Measurements from ENCODE around the gene SPRYD7. TPM values are rescaled to one million over a fixed set of nuclear protein-coding genes. Genes with fewer than 3 reads are reported as not detected.

SPRYD7 gene
- total and polyA plus RNA-seq, 2 donors from 2014 or later = 6.6 to 12.1 TPM

DNA sequence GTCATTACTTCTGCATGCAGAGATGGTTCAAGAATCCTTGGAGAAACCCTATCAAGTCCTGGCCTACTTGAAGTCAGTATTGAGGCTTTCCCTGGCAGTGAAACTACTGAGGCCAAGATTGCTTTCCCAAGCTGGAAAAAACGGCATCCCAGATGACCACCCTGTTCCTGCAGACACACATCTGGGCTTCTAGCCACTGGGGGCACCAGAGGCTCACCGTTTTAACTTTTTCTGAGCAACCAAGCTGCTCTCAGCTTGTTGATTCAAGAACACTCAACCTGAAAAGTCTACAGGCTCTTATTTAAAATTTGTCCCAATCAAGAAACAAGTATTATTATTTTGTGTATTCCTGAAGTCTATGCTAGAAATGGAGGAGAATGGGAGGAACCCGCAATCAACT is 66.6 kb downstream of the SPRYD7 start:
- Histone ChIP-seq H3K27ac (ENCODE audit: low read depth in 2 of 2, low read length in 2 of 2) (no peak overlapping the region), H3K36me3 (ENCODE audit: control insufficient read depth in 2 of 3, insufficient read depth in 3 of 3, low read length in 3 of 3) (no peaks in the 10 kb centered on the region), H3K9ac (ENCODE audit: low read length in 3 of 3) (no peak overlapping the region), H3K9me3 (ENCODE audit: control insufficient read depth in 2 of 3, insufficient read depth in 1 of 3, low read length in 3 of 3) (no peaks in the 10 kb centered on the region), H3K4me3 (ENCODE audit: low read length in 3 of 3) (no peak overlapping the region), H3K27me3 (ENCODE audit: control insufficient read depth, insufficient read depth, low read length) (no peaks in the 10 kb centered on the region), H3K4me1 (ENCODE audit: control insufficient read depth in 2 of 3, insufficient read depth in 2 of 3, low read depth in 1 of 3, low read length in 3 of 3) (no peaks in the 10 kb centered on the region)
- DNase-seq = peak in 3 of 5 donors; percentile 9 to 34 (median 12)
- no peak for FAIRE-seq
- intact Hi-C loops (cut with DNase I) = no loop called here
- TF ChIP-seq CTCF (IDR thresholded peaks at IDR 0.05; ENCODE audit: borderline replicate concordance, extremely low read depth, insufficient read depth) = peak; percentile 32

- FAIRE-seq (no peak), DNase-seq (no peak)
- Histone ChIP-seq H3K4me3 (ENCODE audit: low read length in 3 of 3) (no peak overlapping the region), H3K27me3 (ENCODE audit: control insufficient read depth, insufficient read depth, low read length) (no peaks in the 10 kb centered on the region), H3K4me1 (ENCODE audit: control insufficient read depth in 2 of 3, insufficient read depth in 2 of 3, low read depth in 1 of 3, low read length in 3 of 3) (no peaks in the 10 kb centered on the region), H3K36me3 (ENCODE audit: control insufficient read depth in 2 of 3, insufficient read depth in 3 of 3, low read length in 3 of 3) (no peaks in the 10 kb centered on the region), H3K27ac (ENCODE audit: low read depth in 2 of 2, low read length in 2 of 2) (no peak overlapping the region), H3K9ac (ENCODE audit: low read length in 3 of 3) (no peak overlapping the region), H3K9me3 (ENCODE audit: control insufficient read depth in 2 of 3, insufficient read depth in 1 of 3, low read length in 3 of 3) (no peaks in the 10 kb centered on the region)
- no peak for TF ChIP-seq CTCF (IDR thresholded peaks at IDR 0.05; ENCODE audit: borderline replicate concordance, extremely low read depth, insufficient read depth)
- intact Hi-C loops (cut with DNase I) = no loop called here
Measured at GRCh38 chr13:49867834-49868233, 68.3 kb downstream of the SPRYD7 start.

- H3K9me3 ChIP-seq (ENCODE audit: control insufficient read depth in 2 of 3, insufficient read depth in 1 of 3, low read length in 3 of 3) = no peaks in the 10 kb centered on the region
- DNase-seq (no peak), FAIRE-seq (no peak)
- no peak overlapping the region for H3K27ac ChIP-seq (ENCODE audit: low read depth in 2 of 2, low read length in 2 of 2)
- intact Hi-C loops (cut with DNase I) = no loop called here
- H3K4me3 ChIP-seq (ENCODE audit: low read length in 3 of 3) = no peak overlapping the region
- no peak for TF ChIP-seq CTCF (IDR thresholded peaks at IDR 0.05; ENCODE audit: borderline replicate concordance, extremely low read depth, insufficient read depth)
- no peaks in the 10 kb centered on the region for H3K4me1 ChIP-seq (ENCODE audit: control insufficient read depth in 2 of 3, insufficient read depth in 2 of 3, low read depth in 1 of 3, low read length in 3 of 3)
- H3K36me3 ChIP-seq (ENCODE audit: control insufficient read depth in 2 of 3, insufficient read depth in 3 of 3, low read length in 3 of 3) = no peaks in the 10 kb centered on the region
- H3K9ac ChIP-seq (ENCODE audit: low read length in 3 of 3) = no peak overlapping the region
- no peaks in the 10 kb centered on the region for H3K27me3 ChIP-seq (ENCODE audit: control insufficient read depth, insufficient read depth, low read length)
Measured at GRCh38 chr13:49865218-49865617, 70.9 kb downstream of the SPRYD7 start.

DNA sequence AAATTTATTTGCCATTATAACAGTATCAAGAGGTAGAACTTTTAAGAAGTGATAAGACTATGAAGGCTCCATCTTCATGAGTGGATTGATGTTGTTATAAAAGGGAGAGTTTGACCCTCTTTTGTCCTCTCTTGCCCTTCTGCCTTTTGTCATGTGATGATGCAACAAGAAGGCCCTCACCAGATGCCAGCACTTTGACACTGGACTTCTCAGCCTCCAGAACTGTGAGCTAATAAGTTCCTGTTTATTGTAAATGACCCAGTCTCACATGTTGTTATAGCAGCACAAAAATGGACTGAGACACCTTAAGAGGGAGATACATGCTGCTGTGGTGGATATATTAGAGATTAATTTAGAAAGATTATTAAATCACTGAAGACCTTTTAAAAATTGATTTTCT is 71.6 kb downstream of the SPRYD7 start:
- intact Hi-C loops (cut with DNase I) = no loop called here
- H3K36me3 ChIP-seq (ENCODE audit: control insufficient read depth in 2 of 3, insufficient read depth in 3 of 3, low read length in 3 of 3) = no peaks in the 10 kb centered on the region
- no peak for FAIRE-seq

More for the DNA sequence above, 71.6 kb downstream of the SPRYD7 start:
- H3K4me3 ChIP-seq (ENCODE audit: low read length in 3 of 3) = no peak overlapping the region
- H3K9ac ChIP-seq (ENCODE audit: low read length in 3 of 3) = no peak overlapping the region
- H3K9me3 ChIP-seq (ENCODE audit: control insufficient read depth in 2 of 3, insufficient read depth in 1 of 3, low read length in 3 of 3) = no peaks in the 10 kb centered on the region
- no peaks in the 10 kb centered on the region for H3K4me1 ChIP-seq (ENCODE audit: control insufficient read depth in 2 of 3, insufficient read depth in 2 of 3, low read depth in 1 of 3, low read length in 3 of 3)
- H3K27ac ChIP-seq (ENCODE audit: low read depth in 2 of 2, low read length in 2 of 2) = no peak overlapping the region
- no peaks in the 10 kb centered on the region for H3K27me3 ChIP-seq (ENCODE audit: control insufficient read depth, insufficient read depth, low read length)
- TF ChIP-seq CTCF (IDR thresholded peaks at IDR 0.05; ENCODE audit: borderline replicate concordance, extremely low read depth, insufficient read depth) = no peak
- no peak for DNase-seq

Data from kidney (tissue), 14 donors.